ENCODE results near the gene ZFYVE21.

The ZFYVE21 gene

DNA sequence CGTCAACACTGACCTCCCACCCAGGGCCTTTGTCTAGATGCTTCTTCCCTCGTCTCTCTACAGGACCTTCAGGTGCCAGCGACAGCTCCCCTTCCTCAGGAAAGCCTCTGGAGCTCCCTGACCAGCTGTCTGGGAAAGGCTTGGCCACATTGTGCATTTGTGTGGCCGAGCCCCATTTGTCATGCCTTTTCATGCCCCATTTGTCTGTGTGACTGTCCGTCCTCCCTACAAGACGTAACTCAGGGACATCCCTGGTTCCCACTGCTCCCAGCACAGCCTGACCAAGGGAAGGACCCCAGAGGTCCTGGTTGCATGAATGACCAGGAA is 23.8 kb downstream of the ZFYVE21 start:
- no peak for DNase-seq

DNA sequence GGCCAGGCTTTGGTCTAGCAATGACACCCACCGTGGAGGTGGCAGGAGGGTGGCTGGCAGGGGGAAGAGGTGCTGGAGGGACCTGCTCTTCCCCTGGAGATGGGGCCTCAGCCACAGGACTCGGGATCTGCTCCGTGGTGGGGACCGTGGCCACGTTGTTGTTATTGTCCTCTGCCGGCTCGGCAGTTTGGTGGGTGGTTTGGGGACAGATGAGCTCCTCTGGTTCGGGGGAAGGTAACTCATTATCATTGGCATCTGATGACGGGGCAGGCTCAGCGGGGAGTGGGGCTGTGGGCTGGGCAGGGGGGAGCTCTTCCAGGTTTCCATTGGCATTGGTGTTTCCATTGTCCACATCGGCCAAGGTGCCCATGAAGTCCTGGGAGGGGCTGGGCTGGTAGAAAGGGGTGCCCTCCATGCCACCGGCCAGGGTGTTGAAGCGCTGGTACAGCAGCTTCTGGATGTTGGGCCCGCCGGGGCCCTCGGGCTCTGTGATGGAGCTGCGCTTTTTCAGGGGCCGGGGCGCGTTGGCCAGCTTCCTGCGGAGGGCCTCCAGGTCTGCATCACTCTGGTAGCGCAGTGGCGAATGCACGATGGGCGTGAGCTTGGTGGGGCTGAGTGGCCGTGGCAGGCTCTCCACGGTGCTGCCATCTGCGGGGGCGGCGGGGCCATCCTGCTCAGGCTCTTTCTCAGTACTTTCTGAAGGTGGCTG is 24.3 kb downstream of the ZFYVE21 start:
- no peak for DNase-seq

DNA sequence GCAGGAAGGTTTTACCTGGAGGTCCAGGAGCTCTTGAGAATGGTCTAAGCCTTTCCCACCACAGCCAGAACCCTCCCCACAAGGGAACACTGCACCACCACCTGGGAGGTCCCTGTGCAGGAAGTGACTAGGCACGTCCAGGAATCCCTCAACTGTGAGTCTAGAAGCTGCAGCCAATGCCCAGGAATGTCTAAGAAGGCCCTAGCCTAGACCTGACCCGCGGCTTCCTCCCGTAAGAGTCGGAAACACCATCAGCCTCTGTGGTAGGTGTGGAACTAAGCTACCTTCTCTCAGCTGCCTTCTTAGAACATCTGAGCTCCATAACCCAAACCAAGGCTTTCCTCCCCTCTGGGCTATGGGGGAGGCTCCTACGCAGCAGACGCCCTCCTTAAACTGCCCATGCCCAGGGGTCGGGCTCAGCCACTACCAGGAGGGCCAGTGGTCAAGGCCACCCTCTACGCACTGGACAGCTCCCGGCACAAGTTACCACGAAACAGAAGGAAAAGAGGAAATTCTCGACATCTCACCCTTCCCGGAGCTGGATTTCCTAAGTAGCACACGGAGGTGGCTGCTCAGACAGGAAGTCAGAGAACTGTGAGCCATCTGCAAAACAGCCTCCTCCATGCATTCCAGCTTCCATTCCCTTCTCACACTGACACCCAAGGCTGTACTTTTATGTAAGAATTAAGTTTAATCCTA is 25.5 kb downstream of the ZFYVE21 start:
- no peak for DNase-seq

DNA sequence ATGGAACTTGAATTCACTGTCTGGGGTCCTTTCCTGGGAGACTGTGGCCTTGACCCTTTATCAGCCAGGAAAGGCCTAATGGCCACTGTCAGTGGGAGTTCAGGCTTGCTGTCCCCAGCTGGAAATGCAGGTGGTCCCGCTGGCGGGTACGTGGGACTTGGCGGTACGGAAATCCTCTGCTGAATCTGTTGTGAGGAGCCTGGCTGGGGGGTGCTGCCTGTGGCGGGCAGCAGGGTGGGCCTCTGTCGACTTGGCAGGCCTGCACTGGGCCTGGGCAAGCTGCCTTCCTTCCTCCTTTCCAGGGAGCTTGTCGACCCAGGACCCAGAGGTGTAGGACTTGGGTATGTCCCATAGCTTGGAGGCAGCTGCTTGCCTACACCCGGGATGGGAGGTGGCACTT is 26.3 kb downstream of the ZFYVE21 start:
- DNase-seq: no peak

DNA sequence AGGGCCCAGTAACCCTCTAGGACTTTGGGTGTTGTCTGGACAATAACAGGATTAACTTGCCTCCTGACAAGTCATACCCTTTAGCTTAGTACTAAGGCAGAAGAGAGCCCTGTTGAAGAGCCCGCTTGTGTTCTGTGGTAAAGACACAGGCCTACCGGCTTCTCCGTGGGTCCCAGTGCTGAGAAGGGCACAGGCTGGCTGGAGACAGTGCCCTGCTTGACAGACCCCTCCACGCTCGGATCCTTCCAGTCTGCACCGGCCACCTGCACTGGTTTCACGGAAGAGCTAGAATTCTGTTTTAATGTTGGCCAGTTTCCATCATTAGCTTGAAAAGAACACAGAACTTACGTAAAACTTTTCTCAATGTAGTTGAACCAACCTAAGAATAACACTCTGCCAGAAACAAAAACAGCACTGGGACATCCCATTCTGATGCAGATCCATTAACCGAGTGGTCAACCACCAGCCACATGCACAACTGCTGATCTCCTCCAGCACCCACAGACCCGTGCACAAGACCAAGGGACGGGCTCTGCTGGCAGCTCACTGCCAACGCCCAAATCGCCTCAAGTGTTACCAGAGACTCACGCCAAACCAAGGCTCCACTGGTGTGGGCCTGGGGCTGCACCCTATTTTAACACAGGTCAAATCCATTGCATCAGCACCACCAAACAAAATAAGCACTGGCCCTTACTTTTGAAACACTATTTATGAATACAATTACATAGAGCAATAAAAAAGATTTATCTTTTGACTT is 27.1 kb downstream of the ZFYVE21 start:
- no peak for DNase-seq

DNA sequence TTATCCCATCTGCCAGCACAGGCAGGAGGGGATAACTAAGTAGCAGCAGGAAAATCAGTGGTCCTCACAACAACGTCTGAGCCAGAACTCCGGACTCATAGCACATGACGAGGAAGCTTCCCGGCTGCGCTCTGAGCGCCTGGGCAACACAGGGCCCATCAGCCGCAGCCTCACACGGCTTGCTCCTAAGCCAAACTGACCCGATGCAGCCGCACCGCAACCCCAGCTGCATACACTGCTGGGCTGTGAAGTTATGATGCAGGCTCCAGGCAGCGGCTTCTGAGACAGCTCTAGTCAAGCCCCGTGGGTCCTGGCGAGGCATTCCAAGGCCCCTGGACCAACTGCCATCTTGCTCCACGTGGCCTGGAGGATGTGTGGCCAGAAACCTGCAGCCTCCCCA is 28.1 kb downstream of the ZFYVE21 start:
- no peak for DNase-seq

DNA sequence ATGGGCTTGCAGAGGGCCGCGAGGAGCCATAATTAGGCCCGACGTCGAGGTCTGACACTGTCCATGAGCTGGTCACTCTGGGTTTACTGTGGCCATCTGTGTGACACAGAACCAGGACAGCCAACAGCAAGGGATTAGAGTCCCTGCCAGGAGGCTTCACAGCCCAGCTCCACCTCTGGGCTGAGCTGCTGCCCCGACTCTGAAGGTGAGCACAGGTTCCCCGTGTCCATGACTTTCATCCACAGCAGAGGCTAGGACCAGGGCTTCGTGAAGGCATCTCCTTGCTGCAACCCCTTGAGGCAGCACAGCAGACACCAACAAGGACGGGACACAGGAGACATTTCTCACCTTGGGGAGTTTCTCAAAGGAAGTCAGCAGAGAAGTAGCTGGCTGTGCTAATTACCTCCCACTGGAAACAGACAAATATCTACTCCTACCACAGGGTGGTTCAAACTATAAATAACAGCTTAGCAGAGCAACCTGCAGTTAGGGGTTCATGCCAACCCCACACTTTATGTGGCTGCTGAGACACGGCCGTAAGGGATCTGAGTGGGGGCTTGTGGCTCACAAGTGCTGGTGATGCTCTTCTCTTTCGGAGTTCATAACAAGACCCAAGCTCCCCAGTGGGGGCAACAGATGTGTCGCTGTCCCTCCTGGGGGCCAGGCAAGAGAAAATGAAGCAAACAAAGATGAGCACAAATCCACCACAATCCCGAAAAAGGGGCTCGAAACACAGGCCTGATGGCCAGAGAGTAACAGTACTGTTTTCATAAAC is 29.2 kb downstream of the ZFYVE21 start:
- DNase-seq: no peak

DNA sequence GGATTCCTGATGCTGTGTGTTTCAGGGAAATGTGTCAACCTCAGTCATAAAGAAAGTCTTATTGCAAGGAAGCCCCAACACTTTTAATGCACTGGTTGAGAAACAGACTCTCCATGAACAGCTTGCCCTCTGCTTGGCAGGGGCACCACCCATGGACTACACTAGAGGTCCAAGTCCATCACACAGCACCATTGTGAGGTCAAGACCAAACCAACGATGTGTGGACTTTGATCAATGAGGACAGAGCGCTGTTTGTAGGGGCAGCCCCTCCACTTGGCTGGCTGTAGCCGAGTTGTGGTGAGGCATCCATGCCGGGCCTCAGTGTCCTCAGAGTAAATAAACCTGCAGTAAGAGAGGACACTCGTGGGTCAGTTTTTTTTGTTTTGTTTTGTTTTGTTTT is 29.8 kb downstream of the ZFYVE21 start:
- no peak for DNase-seq

DNA sequence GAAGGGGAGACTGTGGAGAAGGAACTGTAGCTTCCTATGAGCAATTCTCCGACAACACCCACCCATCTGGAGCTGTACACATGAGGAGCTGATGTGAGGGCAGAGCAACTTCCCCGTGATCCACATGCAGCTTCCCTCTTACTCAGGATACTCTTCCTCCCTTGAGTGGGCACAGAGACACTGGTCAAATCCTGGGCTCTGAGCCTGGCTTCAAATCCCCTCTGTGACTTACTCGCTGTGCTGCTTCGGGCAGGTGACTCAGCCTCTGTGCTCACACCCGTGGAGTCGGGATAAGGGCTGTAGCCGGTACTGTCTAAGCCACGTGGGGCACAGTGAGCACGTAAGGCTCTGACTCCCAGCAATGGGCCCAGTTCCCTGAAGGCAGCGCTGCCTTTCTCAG is 31.1 kb downstream of the ZFYVE21 start:
- DNase-seq: no peak

DNA sequence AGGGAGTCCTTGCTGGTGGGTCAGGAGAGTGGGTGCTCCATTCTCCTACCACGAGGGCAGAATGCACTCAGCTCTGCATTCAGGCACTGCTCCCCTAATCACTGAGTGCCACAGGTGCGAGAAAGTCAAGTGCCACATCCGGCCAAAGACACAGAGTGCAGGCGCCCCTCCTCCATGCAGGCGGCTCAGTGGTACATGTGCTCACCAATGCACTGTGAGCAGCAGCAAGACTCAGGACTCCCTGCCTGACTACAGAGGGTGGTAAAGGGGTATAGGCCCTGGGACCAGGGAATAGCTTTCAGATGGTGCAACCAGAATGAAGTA is 32.9 kb downstream of the ZFYVE21 start:
- DNase-seq: peak; percentile 58 to 69

DNA sequence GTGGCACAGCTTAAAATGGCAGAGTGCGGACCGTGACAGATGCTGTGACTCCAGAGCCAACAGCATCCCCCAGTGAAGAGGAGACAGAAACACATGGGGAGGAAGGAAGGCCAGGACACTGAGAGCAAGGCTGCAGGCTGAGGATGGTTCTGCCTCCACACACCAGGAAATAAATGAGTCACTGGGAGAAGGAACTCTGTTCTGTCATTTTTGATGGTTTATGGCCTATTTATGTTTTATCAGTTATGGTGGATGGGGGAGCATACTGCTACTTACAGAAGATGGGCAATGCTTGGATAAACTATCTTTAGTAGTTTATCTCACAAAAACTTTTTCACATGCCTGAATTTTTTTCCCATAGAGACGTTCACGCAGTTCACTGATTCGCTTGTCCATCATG is 33.8 kb downstream of the ZFYVE21 start:
- DNase-seq: no peak

DNA sequence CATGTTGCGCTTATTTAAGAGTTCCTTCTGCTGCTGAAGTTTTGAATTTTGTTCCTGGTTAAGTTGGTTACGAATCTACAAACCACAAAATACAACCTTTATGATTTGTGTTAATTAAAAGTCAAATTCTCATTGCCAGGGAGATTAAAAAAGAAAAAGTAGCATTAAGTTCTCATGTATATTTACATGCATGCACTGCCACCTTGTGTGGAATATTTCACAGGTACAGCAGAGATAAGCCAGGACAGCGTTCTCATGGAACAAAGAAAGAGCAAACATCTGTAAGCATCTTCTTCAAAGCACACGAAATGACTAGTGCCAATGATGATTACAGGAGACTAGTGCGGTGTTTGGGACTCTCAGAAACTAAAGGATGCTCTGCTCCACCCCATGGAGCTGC is 34.2 kb downstream of the ZFYVE21 start:
- DNase-seq: no peak

DNA sequence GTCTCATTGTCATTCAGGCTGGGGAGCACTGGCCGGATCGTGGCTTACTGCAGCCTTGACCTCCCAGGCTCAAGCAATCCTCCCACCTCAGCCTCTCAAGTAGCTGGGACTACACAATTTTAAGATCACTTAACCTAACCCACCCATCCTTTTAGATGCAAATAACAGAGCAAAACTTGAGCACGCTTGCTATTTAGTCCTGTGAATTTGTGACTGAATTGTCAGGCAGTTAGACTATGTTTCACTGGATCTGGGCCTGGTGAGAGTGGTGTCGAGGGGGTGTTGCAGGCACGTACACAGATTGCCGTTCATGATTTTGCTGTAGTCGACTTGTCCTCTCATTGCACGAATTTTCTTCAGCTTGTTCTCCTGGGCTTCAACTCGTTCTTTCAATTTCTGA is 38.2 kb downstream of the ZFYVE21 start:
- DNase-seq: no peak

DNA sequence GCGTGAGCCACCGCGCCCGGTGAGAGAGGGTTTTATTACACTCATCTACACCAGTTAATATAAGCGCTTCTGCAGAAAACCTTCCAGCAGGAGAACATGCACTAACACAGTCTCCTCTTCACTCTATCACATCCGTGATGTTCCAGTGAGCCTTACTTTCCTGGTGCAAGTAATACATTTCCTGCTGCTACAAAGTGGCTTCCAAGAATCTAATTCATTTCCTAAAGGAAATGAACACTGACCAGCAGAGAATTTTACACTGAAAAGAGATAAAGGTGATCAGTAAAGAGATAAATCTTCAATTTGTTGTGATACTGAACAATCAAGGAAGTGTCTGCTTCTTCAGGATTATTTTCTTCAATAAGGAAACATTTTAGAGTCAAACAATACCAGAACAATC is 39.5 kb downstream of the ZFYVE21 start:
- DNase-seq: no peak

DNA sequence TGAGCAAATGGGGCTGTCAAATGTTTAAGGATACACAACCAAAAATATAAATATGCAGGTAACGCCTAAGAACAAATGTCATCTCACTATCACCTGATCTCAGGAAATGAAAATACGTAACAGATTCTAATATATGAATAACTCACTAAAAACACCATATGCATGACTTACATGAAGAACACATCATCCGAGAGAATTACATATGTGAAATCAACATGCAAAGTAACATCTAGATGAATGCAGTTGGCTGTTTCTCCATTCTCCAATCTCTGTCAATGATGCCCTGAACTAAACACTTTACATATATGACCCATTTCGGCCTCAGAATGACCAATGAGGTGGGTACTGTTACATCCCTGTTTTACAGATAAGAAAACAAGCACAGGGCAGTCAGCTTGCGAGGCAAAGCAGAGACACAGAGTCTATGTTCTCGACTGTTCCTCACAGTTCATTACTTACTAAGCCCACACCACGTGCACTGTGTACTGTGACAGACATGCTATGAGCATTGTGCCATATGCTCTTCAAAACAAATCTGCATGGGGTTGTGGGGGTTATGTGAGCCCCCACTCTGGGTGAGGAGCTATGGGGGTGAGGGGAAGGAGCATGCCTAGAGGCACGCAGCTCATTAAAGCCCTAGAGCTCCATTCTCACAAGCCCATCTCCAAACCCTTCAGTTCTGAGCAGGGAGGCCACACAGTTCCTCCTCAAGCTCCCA is 42.6 kb downstream of the ZFYVE21 start:
- DNase-seq: no peak

DNA sequence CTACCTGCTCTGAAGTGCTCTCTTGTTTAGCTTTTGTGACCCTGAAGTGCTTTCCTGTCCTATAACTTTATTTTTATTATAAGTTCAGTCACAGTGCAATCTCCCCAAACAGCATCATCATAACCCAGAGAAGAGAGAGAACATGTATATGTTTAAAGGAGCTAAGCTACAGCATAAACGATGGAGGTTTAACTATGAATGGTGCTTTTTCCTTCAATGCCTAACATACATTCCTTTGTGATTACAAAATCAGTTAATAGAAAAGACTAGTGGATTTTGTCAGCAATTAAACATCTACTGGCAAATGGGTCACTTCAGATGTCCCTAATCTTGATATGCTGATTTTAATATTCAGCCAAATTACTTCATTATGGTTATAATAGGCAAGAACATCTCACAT is 46.4 kb downstream of the ZFYVE21 start:
- DNase-seq: no peak

DNA sequence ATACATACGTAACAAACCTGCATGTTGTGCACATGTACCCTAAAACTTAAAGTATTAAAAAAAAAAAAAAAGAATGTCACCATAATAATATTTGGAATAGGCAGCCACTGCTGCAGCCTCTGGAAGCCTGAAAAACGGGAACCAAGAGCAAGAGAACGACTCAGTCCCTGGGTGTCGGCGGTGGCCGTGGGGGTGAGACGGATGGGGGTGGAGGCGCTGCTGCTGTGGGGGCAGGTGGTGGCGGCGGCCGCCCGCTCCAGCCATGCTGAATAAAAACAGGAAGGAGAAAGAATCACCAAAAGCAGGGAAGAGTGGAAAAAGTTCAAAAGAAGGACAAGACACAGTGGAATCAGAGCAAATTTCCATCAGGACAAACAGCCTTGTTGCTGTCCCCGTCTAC is 46.9 kb downstream of the ZFYVE21 start:
- no peak for DNase-seq

DNA sequence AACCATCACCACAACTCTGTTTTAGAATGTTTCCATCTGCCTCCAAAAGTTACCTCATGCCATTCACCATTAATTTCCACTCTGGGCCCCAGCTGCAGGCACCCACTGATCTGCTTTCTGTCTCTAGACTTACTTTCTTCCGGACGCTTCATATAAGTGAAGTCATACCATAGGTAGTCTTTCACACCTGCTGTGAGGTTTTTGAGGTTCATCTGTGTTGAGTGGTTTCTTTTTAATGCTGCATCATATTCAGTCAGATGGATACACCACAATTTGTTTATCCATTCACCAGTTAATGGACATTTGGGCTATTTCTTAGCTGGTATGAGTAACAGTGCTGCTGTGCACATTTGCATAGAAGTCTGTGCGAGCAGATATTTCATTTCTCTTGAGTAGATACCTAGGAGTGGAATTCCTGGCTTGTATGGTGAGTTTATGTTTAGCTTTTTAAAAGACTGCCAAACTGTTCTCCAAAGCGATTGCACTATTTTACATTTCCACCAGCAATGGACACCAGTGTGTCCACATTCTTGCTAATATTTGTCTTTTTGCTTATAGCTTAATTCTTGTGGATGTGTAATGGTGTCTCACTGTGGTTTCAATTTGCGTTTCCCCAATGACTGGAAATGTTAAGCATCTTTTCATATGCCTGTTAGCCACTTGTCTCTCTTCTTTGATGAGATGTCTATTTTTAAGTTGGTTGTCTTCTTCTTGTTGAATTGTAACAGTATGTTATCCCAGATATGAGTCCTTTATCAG is 48.3 kb downstream of the ZFYVE21 start:
- no peak for DNase-seq

DNA sequence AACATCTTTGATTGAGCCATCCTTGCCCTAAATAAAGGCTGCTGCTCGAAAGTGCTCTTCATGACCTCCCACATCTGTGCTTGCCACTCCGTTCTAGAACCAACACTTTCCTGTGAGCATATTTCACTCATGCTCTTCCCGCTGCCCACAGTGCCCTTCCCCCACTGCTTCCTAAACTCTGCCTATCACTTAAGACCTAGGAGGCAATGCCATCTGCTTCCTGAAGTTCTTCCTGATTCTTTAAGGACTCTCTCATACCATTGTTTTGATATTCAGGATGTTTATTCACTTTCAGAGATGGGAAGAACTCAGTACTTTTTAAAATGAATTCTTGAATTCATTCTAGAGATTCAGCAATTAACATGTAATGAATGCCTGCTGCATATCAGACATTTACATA is 49.9 kb downstream of the ZFYVE21 start:
- DNase-seq: no peak

DNA sequence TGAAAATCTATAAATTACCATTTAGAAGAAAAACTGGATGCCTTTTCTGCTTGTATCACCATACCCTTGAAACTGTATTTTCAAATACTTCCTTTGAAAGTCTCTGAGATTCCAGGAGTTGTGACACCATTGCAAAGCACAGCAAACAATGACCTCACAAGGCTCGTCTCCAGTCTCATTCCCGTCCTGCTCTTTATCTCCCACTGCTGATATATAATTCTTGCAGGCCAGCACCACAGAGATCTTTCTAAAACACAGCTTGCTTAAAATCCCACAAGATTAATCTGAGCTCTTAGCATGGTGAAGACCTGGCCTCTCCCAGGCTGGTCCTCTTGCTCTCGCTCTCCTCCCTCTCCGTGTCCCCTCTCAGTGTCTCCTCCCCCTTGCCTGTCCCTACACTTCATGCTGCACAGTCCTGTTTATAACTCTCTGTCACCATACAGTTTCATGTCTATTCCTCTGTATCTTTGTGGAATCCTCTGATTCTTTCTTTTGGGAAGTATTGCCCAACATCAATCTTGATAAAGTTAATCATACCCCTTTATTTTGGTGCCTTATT is 51.8 kb downstream of the ZFYVE21 start:
- no peak for DNase-seq

DNA sequence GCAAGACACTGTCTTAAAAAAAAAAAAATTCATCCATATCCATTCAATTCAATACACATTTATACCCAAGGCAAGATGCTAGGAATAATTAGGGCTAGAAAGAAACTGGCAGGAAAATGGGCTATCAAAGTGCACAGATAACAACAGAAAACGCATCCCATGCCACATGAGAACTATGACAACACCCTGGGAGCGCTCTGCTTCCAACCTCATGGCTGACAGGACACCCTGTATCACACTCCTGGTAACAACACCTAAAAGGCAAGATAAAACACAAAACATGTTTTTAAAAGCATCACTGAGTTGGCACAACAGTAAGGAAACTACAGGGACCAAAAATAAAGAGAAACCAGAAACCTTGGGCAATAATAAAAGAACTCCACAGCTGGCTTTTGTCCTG is 54.9 kb downstream of the ZFYVE21 start:
- no peak for DNase-seq

DNA sequence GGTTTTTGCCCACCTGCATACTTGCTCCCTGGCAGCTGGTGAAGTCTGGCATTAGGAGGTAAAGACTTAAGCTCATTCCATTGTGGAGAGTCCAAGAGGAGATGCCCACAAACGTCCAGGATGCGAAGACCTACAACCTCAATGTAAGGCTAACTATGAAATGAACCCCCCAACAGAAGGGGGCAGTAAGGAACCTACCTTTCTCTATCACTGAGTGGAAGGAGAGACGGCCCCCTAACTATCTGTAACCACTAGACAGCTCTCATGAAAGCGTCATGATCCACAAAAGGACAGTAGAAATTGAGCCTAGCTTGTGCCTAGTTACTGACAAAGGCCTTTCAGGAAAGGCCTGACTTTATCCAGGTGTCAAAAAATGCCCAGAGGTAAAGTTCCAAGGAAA is 55.3 kb downstream of the ZFYVE21 start:
- no peak for DNase-seq

Measured in activated T-cell treated with anti-CD3 and anti-CD28 coated beads, Interleukin-2, amount 50 U/mL, for 48 hours (primary cell).